MM.1S (cell line): ENCODE results near the gene NCAPH2.

ENCODE experiments used
- CTCF ChIP-seq: fragments of 300-600 bp; sonication (generic); IDR thresholded peaks from 2 replicates; pipeline ENCODE4 v1.5.1; 2016; ENCODE audit warnings: antibody characterized with exemption, low read length, mixed read lengths
- EZH2 ChIP-seq: fragments of 300-600 bp; sonication (generic); optimal IDR thresholded peaks from 2 replicates; pipeline ENCODE3; 2017; ENCODE audit warnings: low read depth, mild to moderate bottlenecking, antibody characterized with exemption, low read length, mixed read lengths
- EZH2phosphoT487 ChIP-seq: fragments of 300-600 bp; sonication (generic); IDR thresholded peaks from 2 replicates; pipeline ENCODE4 v1.6.1; 2018; ENCODE audit warnings: antibody characterized with exemption, low read length

GRCh38 chr22:50535113-50535512 is 27.1 kb downstream of the NCAPH2 start:
- TF ChIP-seq CTCF (no peak), EZH2 (no peak), EZH2phosphoT487 (no peak)
